HCT116 (cell line): ENCODE results near the gene AOPEP. TPM values are rescaled to one million over a fixed set of nuclear protein-coding genes. Genes with fewer than 3 reads are reported as not detected.

ENCODE experiments used
- ATAC-seq: fragments of 200-7000 bp; cut with Tn5 transposase; 2 replicates; pipeline ENCODE4 v1.9.1; 2020; ENCODE audit warnings: mild to moderate bottlenecking, moderate library complexity
- BruUV-seq: library from RNA; stranded (reverse); fragments of 400-500 nt; replicated peaks from 2 replicates; lab custom pipeline; 2021; lab: Mats Ljungman, UMichigan
- CTCF ChIA-PET: fragments of 300-600 bp; sonication (Branson Sonifier 250); formaldehyde crosslinking; loops from one replicate; lab custom pipeline; 2021; ENCODE audit warnings: antibody characterized with exemption; lab: Charles Lee
- POLR2A ChIA-PET: fragments of 300-600, 350-600 bp; sonication (Branson Sonifier 250); formaldehyde crosslinking; loops from one replicate; lab custom pipeline; 2021; ENCODE audit warnings: antibody characterized with exemption; lab: Charles Lee
- RAD21 ChIA-PET, 2 experiments: fragments of 300-600 bp; sonication (Branson Sonifier 250); formaldehyde crosslinking; loops; one replicate each; lab custom pipeline; 2023; ENCODE audit warnings: low total read pairs in 2 of 2; ENCODE audit not compliant: uncharacterized antibody in 2 of 2, unreplicated experiment in 2 of 2, low non-redundant PET in 1 of 2; lab: Charles Lee
- DNase-seq: peaks from one replicate; pipeline ENCODE4 v3.0.0-alpha.2; 2010; ENCODE audit warnings: low read depth, low spot score
- H2AFZ ChIP-seq: fragments of 200-600 bp; shearing (Covaris generic), sonication (generic); 2 replicates; pipeline ENCODE4 v1.6.1; 2017; ENCODE audit warnings: low read depth, mixed run types, mixed read lengths, antibody characterized with exemption, low read length; ENCODE audit not compliant: poor library complexity, severe bottlenecking
- H3K27ac ChIP-seq: 2 replicates; pipeline ENCODE4 v1.5.1; 2012; ENCODE audit warnings: low read depth, low read length
- H3K27me3 ChIP-seq: fragments of 200-600 bp; sonication (generic); 2 replicates; pipeline ENCODE4 v1.6.1; 2016; ENCODE audit warnings: mixed run types, low read length, mixed read lengths; ENCODE audit not compliant: insufficient read depth
- H3K36me3 ChIP-seq, 2 experiments: fragments of 200-500 bp in 1 of 2; fragments of 200-600 bp in 1 of 2; sonication (Bioruptor generic) in 1 of 2; sonication (generic) in 1 of 2; 2 replicates each; pipeline versions ENCODE4 v1.5.1 to v1.6.1; 2014 to 2016; ENCODE audit warnings: low read length in 2 of 2, inconsistent platforms in 1 of 2, mixed read lengths in 1 of 2, mixed run types in 1 of 2; ENCODE audit not compliant: insufficient read depth in 2 of 2, control insufficient read depth in 1 of 2
- H3K4me1 ChIP-seq, 2 experiments: fragments of 200-600 bp in 1 of 2; sonication (generic) in 1 of 2; 2 replicates each; pipeline versions ENCODE4 v1.5.1 to v1.6.1; 2012 to 2017; ENCODE audit warnings: low read length in 2 of 2, inconsistent platforms in 1 of 2, mild to moderate bottlenecking in 1 of 2, mixed read lengths in 1 of 2, mixed run types in 1 of 2, moderate library complexity in 1 of 2; ENCODE audit not compliant: insufficient read depth in 2 of 2, control insufficient read depth in 1 of 2
- H3K4me2 ChIP-seq: fragments of 200-600 bp; sonication (generic); 2 replicates; pipeline ENCODE4 v1.6.1; 2017; ENCODE audit warnings: mixed run types, low read length, mixed read lengths
- H3K4me3 ChIP-seq, 2 experiments: fragments of 200-600 bp in 1 of 2; sonication (generic) in 1 of 2; replicated peaks in 1 of 2; 2 replicates each; pipeline ENCODE4 v1.5.1; 2011 to 2016; ENCODE audit warnings: low read length in 2 of 2, control low read depth in 1 of 2, low read depth in 1 of 2, mild to moderate bottlenecking in 1 of 2, mixed read lengths in 1 of 2, mixed run types in 1 of 2
- H3K79me2 ChIP-seq: fragments of 200-600 bp; sonication (generic); 2 replicates; pipeline ENCODE4 v1.6.1; 2017; ENCODE audit warnings: mild to moderate bottlenecking, mixed run types, low read length, moderate library complexity, mixed read lengths; ENCODE audit not compliant: insufficient read depth
- H3K9ac ChIP-seq: fragments of 200-600 bp; sonication (generic); 2 replicates; pipeline ENCODE4 v1.6.1; 2016; ENCODE audit warnings: low read length, mixed read lengths
- H3K9me2 ChIP-seq: fragments of 200-600 bp; sonication (generic), shearing (Covaris generic); 2 replicates; pipeline ENCODE4 v1.6.1; 2017; ENCODE audit warnings: mixed run types, mild to moderate bottlenecking, moderate library complexity; ENCODE audit not compliant: insufficient read depth
- H3K9me3 ChIP-seq, 2 experiments: fragments of 200-500 bp in 1 of 2; fragments of 200-600 bp in 1 of 2; sonication (Bioruptor generic) in 1 of 2; sonication (generic) in 1 of 2; 2 replicates each; pipeline ENCODE4 v1.6.1; 2014 to 2017; ENCODE audit warnings: low read length in 2 of 2, mixed read lengths in 2 of 2, inconsistent platforms in 1 of 2, low read depth in 1 of 2, mild to moderate bottlenecking in 1 of 2, mixed run types in 1 of 2, moderate library complexity in 1 of 2; ENCODE audit not compliant: control insufficient read depth in 1 of 2, insufficient read depth in 1 of 2
- H4K20me1 ChIP-seq: fragments of 200-600 bp; sonication (generic), shearing (Covaris generic); 2 replicates; pipeline ENCODE4 v1.6.1; 2017; ENCODE audit warnings: mixed run types, mild to moderate bottlenecking, moderate library complexity; ENCODE audit not compliant: insufficient read depth
- CBX3 ChIP-seq: IDR thresholded peaks from 2 replicates; pipeline ENCODE4 v1.6.1; 2012; ENCODE audit warnings: low read depth
- CEBPB ChIP-seq: IDR thresholded peaks from 2 replicates; pipeline ENCODE4 v1.6.1; 2012; ENCODE audit warnings: low read depth
- EGR1 ChIP-seq: IDR thresholded peaks from 2 replicates; pipeline ENCODE4 v1.6.1; 2012; ENCODE audit warnings: low read depth
- MAX ChIP-seq: IDR thresholded peaks from 2 replicates; pipeline ENCODE4 v1.6.1; 2012
- SIN3A ChIP-seq: IDR thresholded peaks from 2 replicates; pipeline ENCODE4 v1.6.1; 2012; ENCODE audit warnings: low read depth
- SRF ChIP-seq: IDR thresholded peaks from 2 replicates; pipeline ENCODE4 v1.6.1; 2012; ENCODE audit warnings: low read depth
- ZFX ChIP-seq: fragments of 450-650 bp; IDR thresholded peaks from 2 replicates; pipeline ENCODE4 v1.6.1; 2017
- intact Hi-C: fragments of 100-400 bp; cut with micrococcal nuclease; formaldehyde crosslinking; loops from 2 replicates; pipeline ENCODE4 v1.10.0; 2022
- total RNA-seq: library from RNA; stranded (reverse); gene quantifications from one replicate; pipeline ENCODE4 v1.2.1, GENCODE V29; 2021; ENCODE audit not compliant: unreplicated experiment
- TF ChIP-seq, protein P1 (sequence below): IDR thresholded peaks from 2 replicates; pipeline ENCODE4 v1.6.1; 2012

The AOPEP gene
- total RNA-seq, 1 experiment from 2014 or later, result 15.1 TPM

DNA sequence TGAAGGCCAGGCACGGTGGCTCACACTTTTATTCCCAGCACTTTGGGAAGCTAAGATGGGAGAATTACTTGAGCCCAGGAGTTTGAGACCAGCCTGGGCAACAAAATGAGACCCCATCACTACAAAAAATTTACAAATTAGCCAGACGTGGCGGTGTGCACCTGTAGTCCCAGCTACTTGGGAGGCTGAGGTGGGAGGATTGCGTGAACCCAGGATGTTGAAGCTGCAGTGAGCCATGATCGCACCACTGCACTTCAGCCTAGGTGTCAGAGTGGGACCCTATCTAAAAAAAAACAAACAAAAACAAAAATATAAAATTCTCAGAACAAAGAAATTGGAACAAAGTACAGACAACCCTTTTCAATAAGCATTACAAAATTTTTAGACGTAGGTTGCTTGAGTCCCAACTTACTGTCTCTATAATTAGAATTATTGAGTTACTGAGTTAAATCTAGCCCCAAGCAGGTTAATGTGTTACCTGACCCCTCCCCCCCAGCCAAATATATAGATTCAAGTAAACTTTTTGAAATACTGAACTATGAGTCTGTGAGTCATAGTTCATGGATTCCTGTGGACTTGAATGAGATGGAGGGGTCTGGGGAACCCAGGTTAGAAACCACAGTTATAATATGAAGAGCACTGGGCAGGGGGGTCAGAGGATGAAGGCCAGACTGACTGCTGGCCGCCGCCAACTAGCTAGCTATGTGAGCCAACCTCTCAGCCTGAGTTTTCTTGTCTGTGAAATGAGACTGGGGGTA, 173.1 kb downstream of the AOPEP start (continued):
- no peak for TF ChIP-seq MAX
- TF ChIP-seq EGR1, result no peak
- TF ChIP-seq, protein P1, sequence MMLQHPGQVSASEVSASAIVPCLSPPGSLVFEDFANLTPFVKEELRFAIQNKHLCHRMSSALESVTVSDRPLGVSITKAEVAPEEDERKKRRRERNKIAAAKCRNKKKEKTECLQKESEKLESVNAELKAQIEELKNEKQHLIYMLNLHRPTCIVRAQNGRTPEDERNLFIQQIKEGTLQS, result no peak
- no peak for TF ChIP-seq SRF
- TF ChIP-seq CBX3, result no peak
- TF ChIP-seq SIN3A, result no peak
- no peak for TF ChIP-seq ZFX

GRCh38 chr9:94900222-94901018, 173.9 kb downstream of the AOPEP start:
- Histone ChIP-seq H3K79me2 (no peaks in the 10 kb centered on the region), H3K9me2 (no peaks in the 10 kb centered on the region), H3K9ac (no peak overlapping the region), H3K27me3 (no peaks in the 10 kb centered on the region), H3K4me3 (no peak overlapping the region), H3K27ac (no peak overlapping the region), H4K20me1 (no peaks in the 10 kb centered on the region), H2AFZ (no peak overlapping the region), H3K9me3 (no peaks in the 10 kb centered on the region), H3K4me1 (peaks cover 0 to 3% of the 10 kb centered on the region in 2 experiments; a peak in 1 of 4 replicates), H3K36me3 (no peaks in the 10 kb centered on the region), H3K4me2 (no peak overlapping the region)
- TF ChIP-seq ZFX, result no peak
- 0 out of 2 replicates have a peak, but pooled peaks have one; percentile 40 for TF ChIP-seq CEBPB
- CTCF ChIA-PET, result no interaction called here
- intact Hi-C loops, result loop anchor here (10.0 kb wide), 1 partner anchor 56 kb away; no protein-coding TSS in a partner anchor
- no TSS peak for BruUV-seq
- no peak for DNase-seq
- POLR2A ChIA-PET, result no interaction called here
- no peak for ATAC-seq
- RAD21 ChIA-PET, result no interaction called here
